Kidney (tissue), 14 donors: Measurements from ENCODE around the gene NACA2. TPM values are rescaled to one million over a fixed set of nuclear protein-coding genes. Genes with fewer than 3 reads are reported as not detected.

Experiments
- DNase-seq, 5 donors: peaks; one replicate each; pipeline ENCODE4 v3.0.0-alpha.2; 2013 to 2020
- FAIRE-seq: peaks from 2 replicates; lab custom pipeline; 2012; peaks lifted over from hg19 to GRCh38; lab: Jason Lieb, UNC
- H3K27ac ChIP-seq, 2 donors: one replicate each; pipeline ENCODE4 v1.7.0; 2013; ENCODE audit warnings: low read depth in 2 of 2, low read length in 2 of 2, inconsistent platforms in 1 of 2
- H3K27me3 ChIP-seq: one replicate; pipeline ENCODE4 v1.7.1; 2013; ENCODE audit warnings: low read length, inconsistent platforms; ENCODE audit not compliant: control insufficient read depth, insufficient read depth
- H3K36me3 ChIP-seq, 3 donors: one replicate each; pipeline versions ENCODE4 v1.7.0 to v1.7.1; 2013; ENCODE audit warnings: low read length in 3 of 3, control low read depth in 1 of 3, inconsistent platforms in 1 of 3; ENCODE audit not compliant: insufficient read depth in 3 of 3, control insufficient read depth in 2 of 3
- H3K4me1 ChIP-seq, 3 donors: one replicate each; pipeline versions ENCODE4 v1.7.0 to v1.7.1; 2013; ENCODE audit warnings: low read length in 3 of 3, inconsistent platforms in 1 of 3, low read depth in 1 of 3; ENCODE audit not compliant: control insufficient read depth in 2 of 3, insufficient read depth in 2 of 3
- H3K4me3 ChIP-seq, 3 donors: one replicate each; pipeline versions ENCODE4 v1.7.0 to v1.8.1; 2013; ENCODE audit warnings: low read length in 3 of 3, control low read depth in 1 of 3, inconsistent platforms in 1 of 3
- H3K9ac ChIP-seq, 3 donors: one replicate each; pipeline versions ENCODE4 v1.7.0 to v1.7.1; 2013; ENCODE audit warnings: low read length in 3 of 3, control low read depth in 1 of 3, inconsistent platforms in 1 of 3
- H3K9me3 ChIP-seq, 3 donors: one replicate each; pipeline versions ENCODE4 v1.7.0 to v1.7.1; 2013; ENCODE audit warnings: low read length in 3 of 3, control low read depth in 1 of 3, inconsistent platforms in 1 of 3; ENCODE audit not compliant: control insufficient read depth in 2 of 3, insufficient read depth in 1 of 3
- CTCF ChIP-seq: IDR thresholded peaks from 3 replicates; pipeline ENCODE4 v1.5.1; 2012; ENCODE audit warnings: mild to moderate bottlenecking, moderate library complexity, borderline replicate concordance; ENCODE audit not compliant: insufficient read depth; ENCODE audit errors: extremely low read depth
- intact Hi-C: fragments of 100-400 bp; cut with DNase I; formaldehyde crosslinking; loops from one replicate; pipeline ENCODE4 v1.11.1; 2022
- polyA plus RNA-seq: library from polyadenylated mRNA; stranded (reverse); fragments of 350-450 nt; fragmentation: Illumina TruSeq; extraction: RNeasy Lipid Tissue Mini Kit (QIAGEN cat#74804); gene quantifications from one replicate; pipeline ENCODE4 v1.2.3, GENCODE V29; 2014; ENCODE audit warnings: low read depth, low replicate concordance; ENCODE audit not compliant: insufficient read depth
- total RNA-seq: library from RNA; stranded (reverse); fragmentation: NEBNext Ultra II Directional; extraction: Animal tissue kit (Norgen Biotek cat#: 25700); gene quantifications from one replicate; pipeline ENCODE4 v1.2.1, GENCODE V29; 2021
- donor health status: control.
- donor health status: control.
- donor health status: control.
- donor health status: control.
- donor health status: control.
- donor health status: DM: yes; HTN: yes; CAD: no.
- donor health status: Normal renal cell carcinoma (clear cell type).

Gene NACA2
- total and polyA plus RNA-seq, 2 donors from 2014 or later, result not detected

GRCh38 chr17:61616783-61617182 is 25.8 kb upstream of the NACA2 start:
- FAIRE-seq (no peak), DNase-seq (no peak)
- H3K27me3 ChIP-seq, result no peaks in the 10 kb centered on the region
- H3K9me3 ChIP-seq, result peaks cover 0 to 15% (median 4%) of the 10 kb centered on the region in 3 donors
- no peak overlapping the region for H3K9ac ChIP-seq
- no peaks in the 10 kb centered on the region for H3K4me1 ChIP-seq
- TF ChIP-seq CTCF, result no peak
- H3K27ac ChIP-seq, result no peak overlapping the region
- intact Hi-C loops, result no loop called here
- H3K36me3 ChIP-seq, result no peaks in the 10 kb centered on the region
- H3K4me3 ChIP-seq, result no peak overlapping the region

- H3K27ac ChIP-seq, result no peak overlapping the region
- H3K9ac ChIP-seq, result no peak overlapping the region
- no peaks in the 10 kb centered on the region for H3K36me3 ChIP-seq
- FAIRE-seq, result no peak
- peaks cover 0 to 5% (median 0%) of the 10 kb centered on the region in 3 donors for H3K9me3 ChIP-seq
- intact Hi-C loops, result no loop called here
- no peaks in the 10 kb centered on the region for H3K27me3 ChIP-seq
- TF ChIP-seq CTCF, result no peak
- no peak overlapping the region for H3K4me3 ChIP-seq
- no peaks in the 10 kb centered on the region for H3K4me1 ChIP-seq
- no peak for DNase-seq
These were observed 23.2 kb upstream of the NACA2 start for GRCh38 chr17:61614219-61614618.

- intact Hi-C loops, result no loop called here
- Histone ChIP-seq H3K27me3 (no peaks in the 10 kb centered on the region), H3K27ac (no peak overlapping the region), H3K9me3 (no peaks in the 10 kb centered on the region), H3K4me3 (no peak overlapping the region), H3K36me3 (no peaks in the 10 kb centered on the region), H3K9ac (no peak overlapping the region), H3K4me1 (no peaks in the 10 kb centered on the region)
- TF ChIP-seq CTCF, result no peak
- no peak for FAIRE-seq
- no peak for DNase-seq
These were observed 20.3 kb upstream of the NACA2 start for GRCh38 chr17:61611323-61611722.

GRCh38 chr17:61605692-61606091 is 14.7 kb upstream of the NACA2 start:
- Histone ChIP-seq H3K9ac (no peak overlapping the region), H3K27me3 (no peaks in the 10 kb centered on the region), H3K4me3 (no peak overlapping the region), H3K4me1 (no peaks in the 10 kb centered on the region), H3K36me3 (no peaks in the 10 kb centered on the region), H3K9me3 (no peaks in the 10 kb centered on the region), H3K27ac (no peak overlapping the region)
- intact Hi-C loops, result no loop called here
- DNase-seq (no peak), FAIRE-seq (no peak)
- no peak for TF ChIP-seq CTCF
